Liver (tissue), 9 donors: ENCODE measurements around the gene KLF3. TPM values are rescaled to one million over a fixed set of nuclear protein-coding genes. Genes with fewer than 3 reads are reported as not detected.

Experiments used
- DNase-seq: peaks from one replicate; pipeline ENCODE4 v3.0.0-alpha.2; 2017; ENCODE audit warnings: low spot score
- H3K27ac ChIP-seq, 2 donors: one replicate each; pipeline ENCODE4 v1.7.0; 2013; ENCODE audit warnings: inconsistent platforms in 2 of 2, low read length in 2 of 2, control low read depth in 1 of 2, low read depth in 1 of 2, mild to moderate bottlenecking in 1 of 2
- H3K27me3 ChIP-seq, 4 donors: one replicate each; pipeline versions ENCODE4 v1.6.1 to v1.7.0; 2013; ENCODE audit warnings: low read length in 3 of 4, inconsistent platforms in 1 of 4, mild to moderate bottlenecking in 1 of 4, moderate library complexity in 1 of 4; ENCODE audit not compliant: control insufficient read depth in 4 of 4, insufficient read depth in 4 of 4
- H3K36me3 ChIP-seq, 4 donors: one replicate each; pipeline versions ENCODE4 v1.6.1 to v1.7.0; 2013; ENCODE audit warnings: low read length in 3 of 4, mild to moderate bottlenecking in 3 of 4, low read depth in 1 of 4, moderate library complexity in 1 of 4; ENCODE audit not compliant: control insufficient read depth in 4 of 4, insufficient read depth in 3 of 4
- H3K4me1 ChIP-seq, 4 donors: one replicate each; pipeline versions ENCODE4 v1.6.1 to v1.7.0; 2013; ENCODE audit warnings: low read length in 3 of 4, mild to moderate bottlenecking in 3 of 4, moderate library complexity in 1 of 4; ENCODE audit not compliant: control insufficient read depth in 4 of 4, insufficient read depth in 4 of 4
- H3K4me3 ChIP-seq, 3 donors: one replicate each; pipeline versions ENCODE4 v1.6.1 to v1.7.0; 2013; ENCODE audit warnings: low read length in 3 of 3, control low read depth in 1 of 3, low read depth in 1 of 3, mild to moderate bottlenecking in 1 of 3
- H3K9ac ChIP-seq, 2 donors: one replicate each; pipeline ENCODE4 v1.7.0; 2013; ENCODE audit warnings: low read length in 2 of 2, mild to moderate bottlenecking in 2 of 2, moderate library complexity in 2 of 2, control low read depth in 1 of 2, low read depth in 1 of 2
- H3K9me3 ChIP-seq, 4 donors: one replicate each; pipeline versions ENCODE4 v1.6.1 to v1.7.0; 2013; ENCODE audit warnings: low read length in 3 of 4; ENCODE audit not compliant: control insufficient read depth in 4 of 4
- EGR1 ChIP-seq, 2 donors: IDR thresholded peaks; 2 replicates each; pipeline ENCODE4 v1.6.1; 2016 to 2018; ENCODE audit warnings: antibody characterized with exemption in 2 of 2, low read depth in 2 of 2
- FOXA1 ChIP-seq: IDR thresholded peaks from 2 replicates; pipeline ENCODE4 v1.6.1; 2016; ENCODE audit warnings: antibody characterized with exemption
- FOXA2 ChIP-seq: IDR thresholded peaks from 2 replicates; pipeline ENCODE4 v1.6.1; 2016; ENCODE audit warnings: antibody characterized with exemption
- GABPA ChIP-seq, 2 donors: IDR thresholded peaks in 1 of 2; conservative IDR thresholded peaks in 1 of 2; 2 replicates each; pipeline ENCODE4 v1.6.1; 2016; ENCODE audit warnings: antibody characterized with exemption in 2 of 2, mild to moderate bottlenecking in 1 of 2, moderate library complexity in 1 of 2
- HNF4A ChIP-seq, 2 donors: conservative IDR thresholded peaks; 2 replicates each; pipeline ENCODE4 v1.6.1; 2016; ENCODE audit warnings: antibody characterized with exemption in 2 of 2, mild to moderate bottlenecking in 2 of 2
- HNF4G ChIP-seq: IDR thresholded peaks from 2 replicates; pipeline ENCODE4 v1.6.1; 2016; ENCODE audit warnings: antibody characterized with exemption
- JUND ChIP-seq, 2 donors: IDR thresholded peaks; 2 replicates each; pipeline ENCODE4 v1.6.1; 2016; ENCODE audit warnings: antibody characterized with exemption in 2 of 2
- NR2F2 ChIP-seq: IDR thresholded peaks from 2 replicates; pipeline ENCODE4 v1.6.1; 2016; ENCODE audit warnings: antibody characterized with exemption
- RAD21 ChIP-seq, 2 donors: IDR thresholded peaks; 2 replicates each; pipeline ENCODE4 v1.6.1; 2016; ENCODE audit warnings: antibody characterized with exemption in 2 of 2, mild to moderate bottlenecking in 2 of 2
- REST ChIP-seq: IDR thresholded peaks from 2 replicates; pipeline ENCODE4 v1.6.1; 2016; ENCODE audit warnings: antibody characterized with exemption, mild to moderate bottlenecking
- RXRA ChIP-seq, 2 donors: IDR thresholded peaks; 2 replicates each; pipeline ENCODE4 v1.6.1; 2017 to 2018; ENCODE audit warnings: antibody characterized with exemption in 2 of 2, mild to moderate bottlenecking in 1 of 2
- TAF1 ChIP-seq: conservative IDR thresholded peaks from 2 replicates; pipeline ENCODE4 v1.6.1; 2016; ENCODE audit warnings: antibody characterized with exemption, mild to moderate bottlenecking
- YY1 ChIP-seq: IDR thresholded peaks from 2 replicates; pipeline ENCODE4 v1.6.1; 2016; ENCODE audit warnings: antibody characterized with exemption, mild to moderate bottlenecking
- ZBTB33 ChIP-seq: IDR thresholded peaks from 2 replicates; pipeline ENCODE4 v1.6.1; 2016; ENCODE audit warnings: antibody characterized with exemption
- WGBS: extraction: QIAGEN DNeasy Blood & Tissue Kit; methylation state at CpG from one replicate; pipeline ENCODE4 v1.1.7; 2013; 5-methylcytosine and 5-hydroxymethylcytosine counted together
- polyA plus RNA-seq, 2 donors: library from polyadenylated mRNA; stranded (reverse) in 1 of 2; unstranded in 1 of 2; fragments of 200-250 nt in 1 of 2; fragments of >200 nt in 1 of 2; fragmentation: Nextera tagmentation in 1 of 2; extraction: Ambion mirVana in 1 of 2; gene quantifications; one replicate each; pipeline versions ENCODE4 v1.2.1 to v1.2.3, GENCODE V29; 2013 to 2015
- total RNA-seq, 2 donors: library from RNA; depleted of rRNA; stranded (reverse); fragments of >200 nt; gene quantifications; one replicate each; pipeline ENCODE4 v1.2.3, GENCODE V29; 2014
- TF ChIP-seq, protein P1 (sequence below): IDR thresholded peaks from 2 replicates; pipeline ENCODE4 v1.6.1; 2016; ENCODE audit warnings: antibody characterized with exemption
- TF ChIP-seq, protein P2 (sequence below): fragments of 150-350 bp; IDR thresholded peaks from 2 replicates; pipeline ENCODE4 v1.5.1; 2017; ENCODE audit warnings: improper control_type of control experiment, low read depth, low read length; ENCODE audit not compliant: missing input control
- donor health status: healthy.
- donor health status: healthy.
- donor health status: healthy.
- donor health status: healthy.
- donor health status: healthy.

Gene KLF3
- total and polyA plus RNA-seq, 4 donors: 11.1 to 77.5 (median 21.0) TPM

GRCh38 chr4:38662522-38663089 lies 1.4 kb upstream of the KLF3 start:
- no peak for TF ChIP-seq FOXA1
- TF ChIP-seq FOXA2: no peak
- no peak for TF ChIP-seq ZBTB33
- TF ChIP-seq EGR1 (IDR thresholded peaks at IDR 0.05; ENCODE audit: low read depth in 2 of 2): no peak
- no peak for TF ChIP-seq NR2F2
- no peak for TF ChIP-seq REST
- TF ChIP-seq RXRA (IDR thresholded peaks at IDR 0.05): no peak
- TF ChIP-seq, protein P1, sequence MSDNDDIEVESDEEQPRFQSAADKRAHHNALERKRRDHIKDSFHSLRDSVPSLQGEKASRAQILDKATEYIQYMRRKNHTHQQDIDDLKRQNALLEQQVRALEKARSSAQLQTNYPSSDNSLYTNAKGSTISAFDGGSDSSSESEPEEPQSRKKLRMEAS: no peak
- TF ChIP-seq GABPA (IDR thresholded peaks at IDR 0.05 in 1 of 2, conservative IDR thresholded peaks at IDR 0.05 in 1 of 2): no peak
- no peak for TF ChIP-seq YY1
- TF ChIP-seq HNF4A (conservative IDR thresholded peaks at IDR 0.05): no peak
- no peak for TF ChIP-seq JUND (IDR thresholded peaks at IDR 0.05)
- TF ChIP-seq, protein P2, sequence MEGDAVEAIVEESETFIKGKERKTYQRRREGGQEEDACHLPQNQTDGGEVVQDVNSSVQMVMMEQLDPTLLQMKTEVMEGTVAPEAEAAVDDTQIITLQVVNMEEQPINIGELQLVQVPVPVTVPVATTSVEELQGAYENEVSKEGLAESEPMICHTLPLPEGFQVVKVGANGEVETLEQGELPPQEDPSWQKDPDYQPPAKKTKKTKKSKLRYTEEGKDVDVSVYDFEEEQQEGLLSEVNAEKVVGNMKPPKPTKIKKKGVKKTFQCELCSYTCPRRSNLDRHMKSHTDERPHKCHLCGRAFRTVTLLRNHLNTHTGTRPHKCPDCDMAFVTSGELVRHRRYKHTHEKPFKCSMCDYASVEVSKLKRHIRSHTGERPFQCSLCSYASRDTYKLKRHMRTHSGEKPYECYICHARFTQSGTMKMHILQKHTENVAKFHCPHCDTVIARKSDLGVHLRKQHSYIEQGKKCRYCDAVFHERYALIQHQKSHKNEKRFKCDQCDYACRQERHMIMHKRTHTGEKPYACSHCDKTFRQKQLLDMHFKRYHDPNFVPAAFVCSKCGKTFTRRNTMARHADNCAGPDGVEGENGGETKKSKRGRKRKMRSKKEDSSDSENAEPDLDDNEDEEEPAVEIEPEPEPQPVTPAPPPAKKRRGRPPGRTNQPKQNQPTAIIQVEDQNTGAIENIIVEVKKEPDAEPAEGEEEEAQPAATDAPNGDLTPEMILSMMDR: no peak
- TF ChIP-seq RAD21 (IDR thresholded peaks at IDR 0.05): no peak
- no peak for TF ChIP-seq TAF1
- no peak for TF ChIP-seq HNF4G
- H3K4me3 ChIP-seq: peak overlapping the region in 2 of 3 donors; percentile 64 to 99
- no peaks in the 10 kb centered on the region for H3K9me3 ChIP-seq
- H3K9ac ChIP-seq: peak overlapping the region; percentile 38 to 63
- no peak for DNase-seq
- 61% methylated on average over 26 of the region's 26 CpGs for WGBS
- H3K4me1 ChIP-seq: peaks cover 0 to 29% (median 19%) of the 10 kb centered on the region in 4 donors
- H3K36me3 ChIP-seq: no peaks in the 10 kb centered on the region
- H3K27me3 ChIP-seq: no peaks in the 10 kb centered on the region
- peak overlapping the region; percentile 87 to 90 for H3K27ac ChIP-seq
